Aorta (tissue), 5 donors: Measurements from ENCODE around the gene PYGO2. TPM values are rescaled to one million over a fixed set of nuclear protein-coding genes. Genes with fewer than 3 reads are reported as not detected.
A peak's percentile ranks its signal among the peaks of the same experiment; 100 is the strongest.

Source experiments
- ATAC-seq: fragments of 200-7000 bp; cut with Tn5 transposase; one replicate; pipeline ENCODE4 v1.9.1; 2022; ENCODE audit warnings: moderate library complexity; ENCODE audit not compliant: low FRiP score
- DNase-seq, 2 donors: peaks; one replicate each; pipeline ENCODE4 v3.0.0-alpha.2; 2020
- H3K27ac ChIP-seq, 2 donors: one replicate each; pipeline ENCODE4 v1.5.1; 2013; ENCODE audit warnings: low read length in 2 of 2, mild to moderate bottlenecking in 2 of 2, moderate library complexity in 2 of 2, control low read depth in 1 of 2, inconsistent platforms in 1 of 2, low read depth in 1 of 2
- H3K27me3 ChIP-seq, 2 donors: one replicate each; pipeline ENCODE4 v1.6.1; 2013; ENCODE audit warnings: control low read depth in 1 of 2, low read length in 1 of 2, mild to moderate bottlenecking in 1 of 2, moderate library complexity in 1 of 2; ENCODE audit not compliant: insufficient read depth in 2 of 2, control insufficient read depth in 1 of 2
- H3K36me3 ChIP-seq, 2 donors: one replicate each; pipeline ENCODE4 v1.6.1; 2013; ENCODE audit warnings: control low read depth in 1 of 2, low read length in 1 of 2, mild to moderate bottlenecking in 1 of 2; ENCODE audit not compliant: insufficient read depth in 2 of 2, control insufficient read depth in 1 of 2
- H3K4me1 ChIP-seq, 2 donors: one replicate each; pipeline ENCODE4 v1.6.1; 2013; ENCODE audit warnings: low read length in 2 of 2, control low read depth in 1 of 2, mild to moderate bottlenecking in 1 of 2, moderate library complexity in 1 of 2; ENCODE audit not compliant: insufficient read depth in 2 of 2, control insufficient read depth in 1 of 2
- H3K4me3 ChIP-seq, 2 donors: one replicate each; pipeline ENCODE4 v1.5.1; 2013; ENCODE audit warnings: low read length in 2 of 2, control low read depth in 1 of 2, mild to moderate bottlenecking in 1 of 2
- H3K9me3 ChIP-seq: one replicate; pipeline ENCODE4 v1.6.1; 2013; ENCODE audit warnings: mild to moderate bottlenecking, low read length; ENCODE audit not compliant: control insufficient read depth
- WGBS, 2 donors: extraction: QIAGEN DNeasy Blood & Tissue Kit; methylation state at CpG; one replicate each; pipeline ENCODE4 v1.1.7; 2013; 5-methylcytosine and 5-hydroxymethylcytosine counted together
- intact Hi-C, 2 donors: fragments of 100-400 bp; cut with DNase I; formaldehyde crosslinking; loops; one replicate each; pipeline versions ENCODE4 v1.14.2 to v1.15.0; 2022
- polyA plus RNA-seq, 2 donors: library from polyadenylated mRNA; stranded (reverse); fragments of 200-250 nt; gene quantifications; one replicate each; pipeline ENCODE4 v1.2.3, GENCODE V29; 2013
- total RNA-seq, 2 donors: library from RNA; stranded (reverse); fragmentation: NEBNext Ultra II Directional; extraction: Animal tissue kit (Norgen Biotek cat#: 25700); gene quantifications; one replicate each; pipeline ENCODE4 v1.2.1, GENCODE V29; 2021
- donor health status: healthy with polysubstance abuse.
- donor health status: Bipolar disorder and iron deficiency.
- donor health status: DM: no; HTN: no; CAD: no.
- donor health status: DM: no; HTN: no; CAD: no.
- donor health status: DM: yes; HTN: yes; CAD: no.

The PYGO2 gene
- total and polyA plus RNA-seq, 4 donors = 11.6 to 23.6 (median 16.9) TPM

DNA sequence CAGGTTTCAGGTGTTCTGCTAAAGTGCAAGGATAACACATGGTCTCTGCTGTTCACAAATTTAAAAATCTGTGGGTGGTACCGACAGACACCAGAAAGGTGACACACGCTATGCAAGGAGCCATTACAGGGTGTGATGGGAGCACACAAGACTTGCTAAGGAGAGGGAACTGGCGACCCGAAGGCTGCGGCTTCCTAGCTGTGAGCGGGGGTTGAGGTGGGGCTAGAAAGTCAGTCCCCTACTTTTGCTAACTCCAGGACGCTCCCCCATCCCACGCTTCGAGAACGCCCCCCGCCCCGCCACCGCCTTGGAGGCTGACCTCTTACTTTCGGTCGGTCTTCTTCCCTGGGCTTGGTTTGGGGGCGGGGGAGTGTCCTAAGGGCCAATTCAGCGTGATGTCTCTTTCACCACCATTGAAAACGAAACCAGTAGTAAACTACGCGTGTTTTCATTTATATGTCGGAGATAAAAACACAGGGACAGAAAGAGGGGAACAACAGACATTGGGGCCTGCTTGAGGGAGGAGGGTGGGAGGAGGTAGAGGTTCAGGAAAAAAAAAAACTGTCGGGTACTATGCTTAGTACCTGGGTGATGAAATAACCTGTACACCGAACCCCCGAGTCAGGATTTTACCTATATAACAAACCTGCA, 14.0 kb upstream of the PYGO2 start:
- no peaks in the 10 kb centered on the region for H3K27me3 ChIP-seq
- no peaks in the 10 kb centered on the region for H3K4me1 ChIP-seq
- peak; percentile 77 to 87 for DNase-seq
- ATAC-seq = no peak
- no peaks in the 10 kb centered on the region for H3K36me3 ChIP-seq
- H3K27ac ChIP-seq = peak overlapping the region; percentile 15 to 78
- WGBS, 2 donors = 0 to 1% methylated on average over 24 of the region's 24 CpGs
- peak overlapping the region; percentile 81 to 89 for H3K4me3 ChIP-seq
- H3K9me3 ChIP-seq = no peaks in the 10 kb centered on the region
- intact Hi-C loops = loop anchor here in 1 of 2 donors (10.0 kb wide), 1 partner anchor 1181 kb away; no protein-coding TSS in a partner anchor

DNA sequence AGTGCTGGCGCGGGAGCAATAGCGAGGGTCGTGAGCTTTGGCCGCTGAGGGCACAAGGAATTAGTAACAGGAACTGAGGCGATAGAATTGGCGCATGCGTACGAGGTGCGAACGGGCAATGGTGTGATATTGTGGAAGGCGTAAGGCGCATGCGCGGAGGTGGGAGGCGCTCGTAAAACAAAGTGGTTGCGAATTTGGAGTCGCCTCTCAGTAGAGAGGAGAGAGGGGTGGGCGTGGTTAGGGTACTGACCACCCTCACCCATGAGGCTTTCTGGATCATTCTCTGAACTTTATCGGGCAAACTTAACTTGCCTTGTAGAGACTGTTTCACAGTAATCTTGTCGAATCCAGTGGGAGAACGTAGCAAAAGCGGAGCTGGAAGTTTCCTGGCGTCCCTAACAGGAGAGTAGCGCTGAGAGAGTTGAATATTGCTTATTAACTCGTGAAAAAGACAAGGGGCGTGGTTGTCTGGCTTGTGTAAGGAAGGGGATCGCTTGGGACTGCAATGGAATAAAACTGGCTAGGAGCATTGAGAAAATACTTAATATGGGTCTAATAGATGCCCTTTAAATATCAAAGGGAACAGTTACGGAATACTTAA, 13.3 kb upstream of the PYGO2 start:
- ATAC-seq (peak; percentile 84), DNase-seq (peak; percentile 98)
- 0 to 1% methylated on average over 30 of the region's 30 CpGs for WGBS, 2 donors
- Histone ChIP-seq H3K4me1 (no peaks in the 10 kb centered on the region), H3K27ac (peak overlapping the region; percentile 15 to 78), H3K36me3 (no peaks in the 10 kb centered on the region), H3K27me3 (no peaks in the 10 kb centered on the region), H3K4me3 (peak overlapping the region; percentile 81 to 89), H3K9me3 (no peaks in the 10 kb centered on the region)
- intact Hi-C loops = loop anchor here in 1 of 2 donors (10.0 kb wide), 1 partner anchor 1180 kb away; no protein-coding TSS in a partner anchor

DNA sequence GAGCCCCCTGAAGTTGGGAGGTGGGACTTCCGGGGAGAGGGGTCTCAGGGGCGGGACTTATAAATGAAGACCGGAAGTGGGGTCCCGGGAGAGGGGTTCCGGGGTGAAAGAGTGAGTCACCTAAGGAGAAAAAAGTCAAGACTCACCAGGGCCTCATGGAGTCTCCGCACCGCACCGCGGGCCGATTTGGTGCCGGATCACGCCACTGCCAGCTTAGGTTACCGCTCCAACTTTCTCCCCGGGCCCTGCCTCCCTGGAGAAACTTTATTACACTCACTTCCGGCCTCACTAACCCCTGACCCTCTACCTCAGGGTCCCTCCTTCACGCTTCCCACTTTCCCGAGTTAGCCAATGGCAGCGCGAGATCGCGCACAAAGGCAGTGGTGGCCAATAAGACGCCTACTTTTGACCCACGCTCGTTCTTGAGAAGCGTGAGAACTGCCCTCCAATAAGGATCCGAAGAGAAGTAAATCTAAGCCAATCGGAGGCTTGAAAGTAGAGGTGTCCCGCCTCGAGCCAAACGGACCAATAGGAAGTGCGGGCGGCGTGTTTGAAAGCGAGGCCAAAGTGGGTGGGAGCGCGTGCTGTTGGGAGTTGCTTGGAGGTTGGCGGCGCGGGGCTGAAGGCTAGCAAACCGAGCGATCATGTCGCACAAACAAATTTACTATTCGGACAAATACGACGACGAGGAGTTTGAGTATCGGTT, 12.7 kb upstream of the PYGO2 start, which contains the start of gene CKS1B:
Gene CKS1B, plus strand, starts transcription at position 580 of the 706 bp plus-strand sequence. Its CDS starts 65 bp downstream, at position 645.
- H3K27me3 ChIP-seq = no peaks in the 10 kb centered on the region
- DNase-seq = peak; percentile 98
- no peaks in the 10 kb centered on the region for H3K36me3 ChIP-seq
- peak within 1 kb of the TSS; percentile 81 to 89 for H3K4me3 ChIP-seq
- no peaks in the 10 kb centered on the region for H3K9me3 ChIP-seq
- ATAC-seq = peak; percentile 92
- intact Hi-C loops = loop anchor here in 1 of 2 donors (10.0 kb wide), 1 partner anchor 1179 kb away; no protein-coding TSS in a partner anchor
- no peaks in the 10 kb centered on the region for H3K4me1 ChIP-seq
- peak within 1 kb of the TSS; percentile 72 to 86 for H3K27ac ChIP-seq
- WGBS, 2 donors = 0 to 1% methylated on average over 47 of the region's 47 CpGs

DNA sequence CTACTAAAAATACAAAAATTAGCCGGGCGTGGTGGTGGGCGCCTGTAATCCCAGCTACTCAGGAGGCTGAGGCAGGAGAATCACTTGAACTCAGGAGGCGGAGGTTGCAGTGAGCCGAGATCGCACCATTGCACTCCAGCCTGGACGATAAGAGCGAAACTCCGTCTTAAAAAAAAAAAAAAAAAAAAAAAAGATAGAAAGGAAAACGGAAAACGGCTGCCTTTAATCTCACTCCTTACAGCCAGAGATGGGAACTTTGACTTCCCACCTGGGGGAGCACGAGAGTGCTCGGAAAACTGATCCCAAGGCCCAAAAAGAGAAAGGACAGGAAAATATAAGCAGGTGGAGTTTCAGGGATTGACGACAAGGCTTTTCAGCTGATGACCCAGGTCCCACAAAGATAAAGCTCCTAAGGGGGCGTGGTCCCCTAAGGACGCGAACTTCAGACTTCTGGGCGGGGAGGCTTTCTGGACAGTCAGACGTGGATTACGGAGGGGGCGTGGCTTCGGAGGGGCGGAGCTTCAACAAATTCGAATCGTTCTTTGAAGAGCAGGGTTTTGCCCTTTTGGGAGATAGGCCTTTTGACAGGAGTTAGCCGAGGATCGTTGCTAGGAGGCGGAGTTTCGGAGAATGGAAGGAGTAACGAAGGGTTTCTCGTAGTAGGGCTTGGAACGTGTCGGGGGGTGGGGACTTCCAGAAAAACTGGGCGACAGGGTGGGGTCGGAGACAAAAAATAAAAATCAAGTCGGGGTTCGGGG, 11.9 kb upstream of the PYGO2 start:
- no peaks in the 10 kb centered on the region for H3K4me1 ChIP-seq
- peak; percentile 73 for ATAC-seq

DNA sequence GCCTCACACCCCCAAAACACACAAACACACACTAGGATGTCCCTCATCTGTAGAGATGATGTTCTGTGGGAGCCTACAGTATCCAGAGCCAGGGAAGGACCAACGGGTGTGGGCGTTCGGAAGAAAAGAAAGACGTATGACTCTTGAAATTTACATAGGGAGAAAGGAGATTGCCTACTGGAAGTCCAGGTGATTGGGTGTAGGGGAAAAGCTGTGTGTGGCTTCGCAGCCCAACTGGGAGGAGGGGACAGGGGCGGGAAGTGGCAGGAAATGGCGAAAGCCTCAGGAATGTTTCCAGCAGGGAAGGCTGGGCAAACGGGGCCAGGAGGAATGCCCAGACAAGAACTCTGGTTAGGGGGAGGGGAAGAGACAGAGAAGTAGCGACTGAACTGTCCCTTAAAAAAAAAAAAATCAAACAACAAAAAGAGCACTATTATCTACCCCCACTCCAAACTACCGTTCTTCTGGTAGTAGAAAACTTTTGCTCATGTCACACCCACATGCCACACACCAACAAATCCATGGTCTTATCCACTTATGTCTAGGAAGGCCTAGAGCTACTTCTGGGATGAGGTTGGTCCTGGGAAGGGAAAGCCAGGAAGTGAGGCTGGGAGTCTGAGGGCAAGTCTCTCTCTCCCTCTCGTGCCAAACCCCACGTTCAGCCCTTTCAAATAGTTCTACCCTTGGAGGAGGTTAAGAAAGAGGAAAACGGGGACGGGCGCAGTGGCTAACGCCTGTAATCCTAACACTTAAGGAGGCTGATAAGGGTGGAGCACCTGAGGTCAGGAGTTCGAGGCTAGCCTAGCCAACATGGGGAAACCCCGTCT, 11.1 kb upstream of the PYGO2 start:
- H3K4me3 ChIP-seq = peak overlapping the region in 1 of 2 donors; percentile 14
- peak; percentile 90 to 92 for DNase-seq
- H3K36me3 ChIP-seq = peaks cover 0 to 2% of the 10 kb centered on the region in 2 donors
- peak overlapping the region; percentile 72 to 97 for H3K27ac ChIP-seq
- ATAC-seq = no peak
- H3K27me3 ChIP-seq = no peaks in the 10 kb centered on the region
- no peaks in the 10 kb centered on the region for H3K4me1 ChIP-seq
- no peaks in the 10 kb centered on the region for H3K9me3 ChIP-seq
- intact Hi-C loops = loop anchor here (1.0 to 10.0 kb wide), 2 partner anchors 30 to 1178 kb away; partner anchors contain the start of gene ZBTB7B (in 1 of the 2)
- 11 to 13% methylated on average over 18 of the region's 18 CpGs for WGBS, 2 donors

More for the DNA sequence above, 11.9 kb upstream of the PYGO2 start:
- DNase-seq = peak; percentile 98 to 99
- no peaks in the 10 kb centered on the region for H3K27me3 ChIP-seq
- H3K27ac ChIP-seq = peak overlapping the region; percentile 72 to 86
- no peaks in the 10 kb centered on the region for H3K9me3 ChIP-seq
- intact Hi-C loops = loop anchor here (1.0 to 10.0 kb wide), 2 partner anchors 29 to 1179 kb away; partner anchors contain the start of gene ZBTB7B (in 1 of the 2)
- no peaks in the 10 kb centered on the region for H3K36me3 ChIP-seq
- 3 to 4% methylated on average over 36 to 37 of the region's 37 CpGs for WGBS, 2 donors
- H3K4me3 ChIP-seq = peak overlapping the region; percentile 69 to 76

DNA sequence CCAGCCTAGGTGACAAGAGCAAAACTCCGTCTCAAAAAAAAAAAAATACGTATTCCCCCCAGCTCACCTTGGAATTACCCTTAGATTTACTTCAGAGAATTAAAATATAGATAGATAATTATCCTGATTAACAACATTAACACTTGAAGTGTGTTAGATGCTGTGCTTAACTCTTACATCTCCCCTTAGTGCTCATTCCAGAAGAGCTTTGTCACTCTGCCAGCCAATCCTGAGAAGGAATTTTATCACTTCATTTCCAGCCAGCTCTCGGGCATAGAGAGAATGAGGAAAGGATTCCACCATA, 10.6 kb upstream of the PYGO2 start:
- H3K4me1 ChIP-seq = no peaks in the 10 kb centered on the region
- DNase-seq = no peak
- 51 to 55% methylated on average over 3 of the region's 3 CpGs for WGBS, 2 donors
- no peak for ATAC-seq
- peak overlapping the region in 1 of 2 donors; percentile 14 for H3K4me3 ChIP-seq
- peaks cover 0 to 3% of the 10 kb centered on the region in 2 donors for H3K36me3 ChIP-seq
- H3K27ac ChIP-seq = peak overlapping the region; percentile 72 to 97
- H3K9me3 ChIP-seq = no peaks in the 10 kb centered on the region
- no peaks in the 10 kb centered on the region for H3K27me3 ChIP-seq
- intact Hi-C loops = loop anchor here in 1 of 2 donors (10.0 kb wide), 1 partner anchor 1177 kb away; no protein-coding TSS in a partner anchor

DNA sequence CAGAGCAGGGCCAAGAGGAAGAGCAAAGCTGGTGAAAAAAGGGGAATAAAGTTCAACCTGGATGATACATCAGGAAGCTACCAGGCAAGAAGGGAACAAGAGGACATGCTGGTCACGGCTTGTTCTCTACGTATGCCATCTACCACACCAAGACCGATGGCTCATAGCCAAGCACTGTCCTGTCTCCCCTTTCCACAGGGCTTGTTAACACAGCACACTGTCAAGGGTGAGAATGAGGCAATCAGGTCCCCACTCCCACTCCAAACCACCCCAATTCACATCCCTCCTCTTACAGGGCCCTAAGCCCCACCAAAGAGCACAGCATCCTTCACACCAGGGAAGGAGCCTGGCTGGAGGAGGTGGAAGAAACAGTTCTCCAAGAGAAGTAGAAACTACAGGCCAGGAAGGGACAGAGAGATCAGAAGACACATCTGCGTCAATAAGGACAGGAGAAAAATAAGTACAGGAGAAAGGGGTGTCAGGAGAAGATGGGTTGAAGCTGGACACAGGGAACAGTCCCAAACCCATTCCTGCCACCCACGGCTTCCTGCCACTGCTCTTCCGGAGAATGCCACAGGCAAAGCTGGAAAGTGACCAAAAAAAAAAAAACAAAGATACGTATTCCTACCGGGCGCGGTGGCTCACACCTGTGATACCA, 9.9 kb upstream of the PYGO2 start:
- Histone ChIP-seq H3K27ac (peak overlapping the region; percentile 72 to 98), H3K4me3 (no peak overlapping the region), H3K4me1 (no peaks in the 10 kb centered on the region), H3K36me3 (peaks cover 0 to 3% of the 10 kb centered on the region in 2 donors), H3K27me3 (no peaks in the 10 kb centered on the region), H3K9me3 (no peaks in the 10 kb centered on the region)
- WGBS, 2 donors = 28 to 33% methylated on average over 10 of the region's 10 CpGs
- ATAC-seq = no peak
- intact Hi-C loops = loop anchor here in 1 of 2 donors (10.0 kb wide), 1 partner anchor 1177 kb away; no protein-coding TSS in a partner anchor
- no peak for DNase-seq
